ENCODE measurements around the gene PPM1J.

PPM1J gene

DNA sequence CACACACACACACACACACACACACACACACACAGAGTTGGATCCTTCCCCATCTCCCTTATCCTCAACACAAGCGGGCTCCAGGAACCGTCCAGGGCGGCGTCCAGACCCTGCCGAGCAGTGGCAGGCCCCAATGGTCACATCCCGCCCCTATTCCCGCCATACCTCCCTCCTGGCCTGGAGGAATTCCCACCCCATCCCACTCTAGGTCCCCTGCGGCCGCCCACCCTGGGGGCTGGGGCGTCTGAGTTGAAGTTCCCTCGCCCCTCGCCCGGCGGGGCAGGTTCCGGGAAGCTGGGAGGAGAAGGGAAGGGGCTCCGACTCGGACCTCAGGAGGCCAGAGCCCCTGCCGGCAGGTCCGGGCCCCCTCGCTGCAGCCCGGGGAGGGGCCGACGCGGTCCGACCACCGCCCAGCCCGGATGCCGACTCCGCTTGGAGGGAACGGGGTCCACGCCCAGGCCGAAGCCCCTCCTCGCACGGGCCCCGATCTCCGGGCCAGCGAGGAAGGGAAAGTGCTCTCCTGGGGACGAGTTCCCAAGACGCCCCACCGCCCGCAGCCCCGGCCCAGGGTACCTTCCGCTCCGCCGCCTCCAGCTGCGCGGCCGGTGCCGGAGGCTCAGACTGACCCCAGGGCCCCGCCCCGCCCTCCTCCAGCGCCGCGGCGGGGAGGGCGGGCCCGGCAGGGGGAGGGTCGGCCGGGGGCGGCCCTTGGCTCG, 8.5 kb downstream of the PPM1J start, which contains the start of gene RHOC:
Gene RHOC, minus strand, starts transcription at position 623 of the 716 bp plus-strand sequence. CDS start 3,328 bp downstream, outside the sequence.
- H3K27me3 ChIP-seq (ENCODE audit: insufficient read depth, low read length): peaks cover 23% of the 10 kb centered on the region
- peak within 1 kb of the TSS; percentile 83 for H2AFZ ChIP-seq (ENCODE audit: low read depth, low read length)
- peaks cover 30% of the 10 kb centered on the region for H3K4me1 ChIP-seq (ENCODE audit: insufficient read depth, low read length)
- H3K9me3 ChIP-seq (ENCODE audit: low read length): no peaks in the 10 kb centered on the region
- H3K4me3 ChIP-seq (ENCODE audit: low read length): peak within 1 kb of the TSS; percentile 76
- H3K36me3 ChIP-seq (ENCODE audit: insufficient read depth, low read length): peaks cover 12% of the 10 kb centered on the region

DNA sequence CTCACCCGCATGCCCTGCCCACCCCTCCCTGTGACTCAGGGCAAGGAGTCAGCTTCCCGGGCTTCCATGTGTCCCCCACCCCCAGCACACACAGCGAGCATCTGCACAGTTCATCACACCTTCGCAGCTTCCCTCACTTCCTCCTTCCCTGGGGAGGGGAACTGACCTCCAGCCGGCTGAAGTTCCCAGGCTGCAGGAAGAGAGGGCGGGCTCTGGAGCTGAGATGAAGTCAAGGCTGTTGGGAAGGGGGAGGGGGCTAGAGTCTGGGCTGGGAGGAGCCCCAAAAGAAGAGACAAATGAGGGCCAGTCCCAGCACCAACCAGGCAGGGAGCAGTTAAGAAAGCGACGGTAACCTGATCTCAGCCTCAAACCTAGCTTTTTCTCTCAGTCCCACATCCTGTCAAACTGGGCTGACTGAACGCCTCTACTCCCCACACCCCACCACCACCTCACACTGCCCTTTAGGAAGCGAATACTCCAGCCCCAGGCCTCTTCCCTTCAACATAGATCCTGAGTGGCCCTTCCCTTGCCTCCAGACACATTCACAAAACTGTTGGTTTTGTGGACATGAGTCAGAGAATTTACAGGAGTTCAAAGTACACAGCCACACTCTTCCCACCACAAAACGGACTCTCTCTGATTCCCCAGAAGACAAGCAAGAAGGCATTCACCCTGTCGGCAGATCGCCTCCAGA, 10.1 kb downstream of the PPM1J start:
- H2AFZ ChIP-seq (ENCODE audit: low read depth, low read length): no peak overlapping the region
- H3K27me3 ChIP-seq (ENCODE audit: insufficient read depth, low read length): peaks cover 8% of the 10 kb centered on the region
- peak overlapping the region; percentile 76 for H3K4me3 ChIP-seq (ENCODE audit: low read length)
- no peaks in the 10 kb centered on the region for H3K9me3 ChIP-seq (ENCODE audit: low read length)
- peaks cover 39% of the 10 kb centered on the region for H3K4me1 ChIP-seq (ENCODE audit: insufficient read depth, low read length)
- peaks cover 26% of the 10 kb centered on the region for H3K36me3 ChIP-seq (ENCODE audit: insufficient read depth, low read length)

- Histone ChIP-seq H3K36me3 (ENCODE audit: insufficient read depth, low read length) (peaks cover 32% of the 10 kb centered on the region), H3K27me3 (ENCODE audit: insufficient read depth, low read length) (peaks cover 5% of the 10 kb centered on the region), H3K9me3 (ENCODE audit: low read length) (no peaks in the 10 kb centered on the region), H3K4me3 (ENCODE audit: low read length) (peak overlapping the region; percentile 76), H2AFZ (ENCODE audit: low read depth, low read length) (no peak overlapping the region), H3K4me1 (ENCODE audit: insufficient read depth, low read length) (peaks cover 39% of the 10 kb centered on the region)
Measured at GRCh38 chr1:112704391-112704933, 10.7 kb downstream of the PPM1J start.

DNA sequence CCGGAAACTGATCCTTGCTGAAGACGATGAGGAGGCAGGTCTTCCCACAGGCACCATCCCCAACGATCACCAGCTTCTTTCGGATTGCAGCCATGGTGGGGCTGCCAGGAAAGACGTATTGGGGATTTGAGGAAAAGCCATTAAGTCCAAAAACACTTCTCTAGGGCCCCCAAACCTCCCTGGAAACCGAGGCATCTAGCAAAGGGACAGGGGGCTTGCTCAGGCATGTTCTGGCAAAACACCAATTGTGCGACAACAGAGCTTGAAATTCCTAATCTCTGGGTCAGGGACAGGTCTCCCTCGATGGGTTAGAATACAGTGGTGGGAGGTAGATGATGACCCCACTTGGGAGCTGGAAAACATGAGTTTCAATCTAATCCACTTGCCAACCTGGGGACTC, 11.4 kb downstream of the PPM1J start:
- Histone ChIP-seq H3K27me3 (ENCODE audit: insufficient read depth, low read length) (peaks cover 3% of the 10 kb centered on the region), H3K36me3 (ENCODE audit: insufficient read depth, low read length) (peaks cover 37% of the 10 kb centered on the region), H3K4me1 (ENCODE audit: insufficient read depth, low read length) (peaks cover 39% of the 10 kb centered on the region), H2AFZ (ENCODE audit: low read depth, low read length) (no peak overlapping the region), H3K4me3 (ENCODE audit: low read length) (no peak overlapping the region), H3K9me3 (ENCODE audit: low read length) (no peaks in the 10 kb centered on the region)

- Histone ChIP-seq H3K27me3 (ENCODE audit: insufficient read depth, low read length) (no peaks in the 10 kb centered on the region), H2AFZ (ENCODE audit: low read depth, low read length) (no peak overlapping the region), H3K9me3 (ENCODE audit: low read length) (no peaks in the 10 kb centered on the region), H3K4me1 (ENCODE audit: insufficient read depth, low read length) (peaks cover 36% of the 10 kb centered on the region), H3K36me3 (ENCODE audit: insufficient read depth, low read length) (peaks cover 46% of the 10 kb centered on the region), H3K4me3 (ENCODE audit: low read length) (no peak overlapping the region)
Measured at GRCh38 chr1:112702420-112703261, 12.5 kb downstream of the PPM1J start.

GRCh38 chr1:112702067-112702395, 13.1 kb downstream of the PPM1J start:
- Histone ChIP-seq H3K36me3 (ENCODE audit: insufficient read depth, low read length) (peaks cover 49% of the 10 kb centered on the region), H3K4me1 (ENCODE audit: insufficient read depth, low read length) (peaks cover 34% of the 10 kb centered on the region), H3K9me3 (ENCODE audit: low read length) (no peaks in the 10 kb centered on the region)

GRCh38 chr1:112701227-112702066, 13.7 kb downstream of the PPM1J start:
- peaks cover 34% of the 10 kb centered on the region for H3K4me1 ChIP-seq (ENCODE audit: insufficient read depth, low read length)

More at GRCh38 chr1:112702067-112702395, 13.1 kb downstream of the PPM1J start:
- no peak overlapping the region for H2AFZ ChIP-seq (ENCODE audit: low read depth, low read length)
- no peak overlapping the region for H3K4me3 ChIP-seq (ENCODE audit: low read length)
- no peaks in the 10 kb centered on the region for H3K27me3 ChIP-seq (ENCODE audit: insufficient read depth, low read length)

DNA sequence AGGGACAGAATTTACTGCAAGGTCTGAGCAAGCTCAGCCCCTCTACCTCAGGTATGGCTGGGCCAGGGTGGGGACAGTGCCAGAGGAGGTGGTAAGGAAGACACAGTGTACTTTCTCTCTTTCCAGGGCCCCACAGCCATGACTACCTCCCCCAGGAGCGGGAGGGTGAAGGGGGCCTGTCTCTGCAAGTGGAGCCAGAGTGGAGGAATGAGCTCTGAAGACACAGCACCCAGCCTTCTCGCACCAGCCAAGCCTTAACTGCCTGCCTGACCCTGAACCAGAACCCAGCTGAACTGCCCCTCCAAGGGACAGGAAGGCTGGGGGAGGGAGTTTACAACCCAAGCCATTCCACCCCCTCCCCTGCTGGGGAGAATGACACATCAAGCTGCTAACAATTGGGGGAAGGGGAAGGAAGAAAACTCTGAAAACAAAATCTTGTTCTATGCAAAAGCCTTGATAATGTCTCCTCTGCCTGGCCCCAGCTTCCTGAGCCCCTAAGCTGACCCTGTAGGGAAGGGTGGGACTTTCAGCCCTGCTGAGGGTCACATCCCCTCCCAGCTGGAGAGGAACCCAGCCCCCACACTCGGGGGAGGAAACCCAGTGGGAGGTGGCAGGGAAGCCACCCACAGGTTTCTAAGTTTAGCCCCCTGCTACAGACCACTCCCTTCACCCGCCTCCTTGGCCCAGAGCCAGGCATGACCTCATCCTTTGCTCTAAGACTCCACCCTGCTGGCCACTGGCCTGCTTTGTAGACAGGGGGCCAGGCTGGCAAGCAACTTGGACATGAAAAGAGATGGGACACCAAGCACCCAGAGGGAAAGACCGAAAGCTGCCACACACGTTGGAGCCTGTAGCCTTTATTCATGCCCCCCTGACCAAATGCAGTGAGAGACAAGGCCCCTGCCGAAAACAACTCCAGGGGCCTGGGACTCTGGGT, 14.6 kb downstream of the PPM1J start:
- Histone ChIP-seq H2AFZ (ENCODE audit: low read depth, low read length) (no peak overlapping the region), H3K4me1 (ENCODE audit: insufficient read depth, low read length) (peaks cover 28% of the 10 kb centered on the region), H3K9me3 (ENCODE audit: low read length) (no peaks in the 10 kb centered on the region), H3K36me3 (ENCODE audit: insufficient read depth, low read length) (peaks cover 60% of the 10 kb centered on the region), H3K27me3 (ENCODE audit: insufficient read depth, low read length) (no peaks in the 10 kb centered on the region), H3K4me3 (ENCODE audit: low read length) (no peak overlapping the region)

More at GRCh38 chr1:112701227-112702066, 13.7 kb downstream of the PPM1J start:
- Histone ChIP-seq H3K36me3 (ENCODE audit: insufficient read depth, low read length) (peaks cover 54% of the 10 kb centered on the region), H3K4me3 (ENCODE audit: low read length) (no peak overlapping the region), H3K27me3 (ENCODE audit: insufficient read depth, low read length) (no peaks in the 10 kb centered on the region), H3K9me3 (ENCODE audit: low read length) (no peaks in the 10 kb centered on the region), H2AFZ (ENCODE audit: low read depth, low read length) (no peak overlapping the region)

- H3K36me3 ChIP-seq (ENCODE audit: insufficient read depth, low read length): peaks cover 70% of the 10 kb centered on the region
- no peaks in the 10 kb centered on the region for H3K27me3 ChIP-seq (ENCODE audit: insufficient read depth, low read length)
- no peak overlapping the region for H3K4me3 ChIP-seq (ENCODE audit: low read length)
- no peaks in the 10 kb centered on the region for H3K9me3 ChIP-seq (ENCODE audit: low read length)
- H2AFZ ChIP-seq (ENCODE audit: low read depth, low read length): no peak overlapping the region
- peaks cover 20% of the 10 kb centered on the region for H3K4me1 ChIP-seq (ENCODE audit: insufficient read depth, low read length)
Measured at GRCh38 chr1:112699425-112700144, 15.5 kb downstream of the PPM1J start.

DNA sequence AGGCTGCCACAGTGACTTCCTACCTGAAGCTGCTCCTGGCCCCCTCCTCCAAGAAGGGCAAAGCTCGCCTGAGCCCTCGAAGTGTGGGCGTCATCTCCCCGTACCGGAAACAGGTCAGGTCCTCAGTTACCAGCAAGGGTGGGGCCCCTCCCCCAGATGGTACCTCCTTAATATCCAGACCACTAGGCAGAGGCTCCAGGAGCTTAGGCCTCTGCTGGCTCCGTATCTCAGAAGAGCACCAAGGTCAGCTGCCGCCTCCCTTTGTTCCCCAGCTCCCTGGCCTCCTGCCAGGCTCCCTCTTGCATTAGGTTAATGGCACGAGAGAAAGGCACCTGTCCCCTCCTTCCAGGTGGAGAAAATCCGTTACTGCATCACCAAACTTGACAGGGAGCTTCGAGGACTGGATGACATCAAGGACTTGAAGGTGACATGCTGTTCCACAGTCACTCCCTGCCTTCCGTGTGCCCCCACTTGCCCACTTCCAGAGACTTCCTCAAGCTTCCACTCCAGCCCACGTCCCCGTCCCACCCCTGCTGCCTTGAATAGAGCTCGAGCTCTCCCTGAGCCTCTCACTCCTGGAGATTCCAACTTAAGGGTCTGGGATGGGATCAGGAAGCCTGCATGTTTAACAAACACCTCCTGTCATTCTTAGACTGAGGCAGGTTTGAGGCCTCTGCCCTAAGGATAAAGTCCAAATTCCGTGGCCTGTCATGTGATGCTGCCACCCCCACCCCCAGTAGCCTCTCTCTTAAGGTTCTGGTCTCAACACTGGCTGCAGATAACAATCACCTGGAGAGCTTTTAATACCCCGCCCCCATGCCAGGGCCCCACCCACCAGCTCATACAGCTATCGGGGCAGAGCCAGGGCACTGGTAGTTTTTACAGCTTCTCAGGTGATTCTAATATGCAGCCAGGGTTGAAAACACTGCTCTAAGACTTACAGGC, 16.5 kb downstream of the PPM1J start:
- Histone ChIP-seq H3K4me1 (ENCODE audit: insufficient read depth, low read length) (peaks cover 12% of the 10 kb centered on the region), H3K27me3 (ENCODE audit: insufficient read depth, low read length) (no peaks in the 10 kb centered on the region), H3K4me3 (ENCODE audit: low read length) (no peak overlapping the region), H2AFZ (ENCODE audit: low read depth, low read length) (no peak overlapping the region), H3K9me3 (ENCODE audit: low read length) (no peaks in the 10 kb centered on the region), H3K36me3 (ENCODE audit: insufficient read depth, low read length) (peaks cover 79% of the 10 kb centered on the region)

Measured in neuron (in vitro differentiated cells).